HepG2 (cell line): ENCODE results near the gene FGD4. TPM values are rescaled to one million over a fixed set of nuclear protein-coding genes. Genes with fewer than 3 reads are reported as not detected.

Experiments
- ATAC-seq: fragments of 200-7000 bp; cut with Tn5 transposase; 3 replicates; pipeline ENCODE4 v1.9.1; 2020; ENCODE audit warnings: mild to moderate bottlenecking, moderate library complexity
- BruUV-seq: library from RNA; stranded (reverse); fragments of 400-500 nt; replicated peaks from 2 replicates; lab custom pipeline; 2021; lab: Mats Ljungman, UMichigan
- CTCF ChIA-PET: fragments of 300-600 bp; formaldehyde crosslinking; extraction: SDS; loops from one replicate; lab custom pipeline; 2021; ENCODE audit warnings: low total read pairs, inconsistent platforms, low intra/inter-chr PET ratio; lab: Yijun Ruan, JAX
- POLR2A ChIA-PET: fragments of 350-600 bp; sonication (Branson Sonifier 250); formaldehyde crosslinking; loops from one replicate; lab custom pipeline; 2020; ENCODE audit warnings: antibody characterized with exemption, inconsistent platforms; lab: Yijun Ruan, JAX
- DNase-seq: peaks from one replicate; pipeline ENCODE4 v3.0.0-alpha.2; 2015; ENCODE audit warnings: low spot score
- FAIRE-seq: peaks from 3 replicates; lab custom pipeline; 2011; peaks lifted over from hg19 to GRCh38; lab: Jason Lieb, UNC
- H2AFZ ChIP-seq: one replicate; pipeline ENCODE4 v1.6.1; 2011; ENCODE audit warnings: low read length, inconsistent platforms
- H3K27ac ChIP-seq: fragments of 300-600 bp; 3 replicates; pipeline ENCODE4 v1.8.0; 2011; ENCODE audit warnings: mixed run types, mild to moderate bottlenecking, mixed read lengths, low read length, inconsistent platforms; ENCODE audit not compliant: insufficient read depth; ENCODE audit errors: extremely low read length
- H3K27me3 ChIP-seq, 2 experiments: fragments of 200-600 bp in 1 of 2; 2 replicates in 1 of 2; 3 replicates in 1 of 2; pipeline versions ENCODE4 v1.6.0 to v1.8.0; 2011; ENCODE audit warnings: low read length in 2 of 2, mild to moderate bottlenecking in 2 of 2, moderate library complexity in 2 of 2, inconsistent platforms in 1 of 2; ENCODE audit not compliant: insufficient read depth in 2 of 2, control insufficient read depth in 1 of 2
- H3K36me3 ChIP-seq, 2 experiments: fragments of 200-600 bp in 1 of 2; replicated peaks in 1 of 2; 2 replicates in 1 of 2; 3 replicates in 1 of 2; pipeline versions ENCODE4 v1.5.1 to v1.8.0; 2011; ENCODE audit warnings: low read length in 2 of 2, inconsistent platforms in 1 of 2; ENCODE audit not compliant: insufficient read depth in 2 of 2, control insufficient read depth in 1 of 2
- H3K4me1 ChIP-seq: 2 replicates; pipeline ENCODE4 v1.5.1; 2012; ENCODE audit warnings: low read length, inconsistent platforms; ENCODE audit not compliant: insufficient read depth
- H3K4me2 ChIP-seq: 2 replicates; pipeline ENCODE4 v1.6.0; 2011; ENCODE audit warnings: low read depth, low read length, inconsistent platforms
- H3K4me3 ChIP-seq, 3 experiments: fragments of 200-600 bp in 1 of 3; sonication (generic), shearing (Covaris generic) in 1 of 3; replicated peaks in 1 of 3; 2 replicates each; pipeline ENCODE4 v1.5.1; 2011 to 2016; ENCODE audit warnings: low read length in 3 of 3, inconsistent platforms in 2 of 3, low read depth in 2 of 3, mild to moderate bottlenecking in 2 of 3, control low read depth in 1 of 3, mixed read lengths in 1 of 3; ENCODE audit not compliant: insufficient read depth in 1 of 3
- H3K79me2 ChIP-seq: one replicate; pipeline ENCODE4 v1.6.1; 2011; ENCODE audit warnings: low read length, inconsistent platforms; ENCODE audit not compliant: insufficient read depth
- H3K9ac ChIP-seq: 2 replicates; pipeline ENCODE4 v1.6.0; 2011; ENCODE audit warnings: mild to moderate bottlenecking, low read depth, low read length, inconsistent platforms; ENCODE audit not compliant: insufficient read depth
- H3K9me3 ChIP-seq: 2 replicates; pipeline ENCODE4 v1.5.1; 2012; ENCODE audit warnings: mild to moderate bottlenecking, low read length
- H4K20me1 ChIP-seq: 2 replicates; pipeline ENCODE4 v1.6.0; 2011; ENCODE audit warnings: inconsistent platforms, mild to moderate bottlenecking, low read length, moderate library complexity; ENCODE audit not compliant: insufficient read depth
- ATAD3A ChIP-seq: sonication (generic); formaldehyde crosslinking; IDR thresholded peaks from 2 replicates; pipeline ENCODE4 v1.4.0; 2020; ENCODE audit warnings: missing genetic modification reagents
- ATF7-NPFF ChIP-seq: sonication (generic); formaldehyde crosslinking; IDR thresholded peaks from 2 replicates; pipeline ENCODE4 v1.8.1; 2023; ENCODE audit warnings: mild to moderate bottlenecking, low read depth, missing genetic modification reagents, moderate library complexity
- BORCS8-MEF2B ChIP-seq: sonication (generic); formaldehyde crosslinking; IDR thresholded peaks from 2 replicates; pipeline ENCODE4 v1.8.0; 2022; ENCODE audit warnings: mild to moderate bottlenecking, missing genetic modification reagents
- FOXC1 ChIP-seq: sonication (generic); formaldehyde crosslinking; IDR thresholded peaks from 2 replicates; pipeline ENCODE4 v1.8.0; 2022; ENCODE audit warnings: mild to moderate bottlenecking, missing genetic modification reagents, borderline replicate concordance
- GFI1 ChIP-seq: sonication (generic); formaldehyde crosslinking; IDR thresholded peaks from 2 replicates; pipeline ENCODE4 v1.5.0; 2020; ENCODE audit warnings: missing genetic modification reagents, mild to moderate bottlenecking, borderline replicate concordance
- MTF2 ChIP-seq: sonication (generic); formaldehyde crosslinking; IDR thresholded peaks from 2 replicates; pipeline ENCODE4 v1.5.0; 2020; ENCODE audit warnings: missing genetic modification reagents, borderline replicate concordance
- STAT5B ChIP-seq: sonication (generic); formaldehyde crosslinking; IDR thresholded peaks from 2 replicates; pipeline ENCODE4 v1.4.0; 2020; ENCODE audit warnings: missing genetic modification reagents
- ZNF598 ChIP-seq: sonication (generic); formaldehyde crosslinking; IDR thresholded peaks from 2 replicates; pipeline ENCODE4 v1.5.1; 2020; ENCODE audit warnings: mild to moderate bottlenecking, missing genetic modification reagents, borderline replicate concordance
- ZNF670 ChIP-seq: sonication (generic); formaldehyde crosslinking; IDR thresholded peaks from 2 replicates; pipeline ENCODE4 v1.8.0; 2022; ENCODE audit warnings: mild to moderate bottlenecking, missing genetic modification reagents, borderline replicate concordance
- ZNF841 ChIP-seq: sonication (generic); formaldehyde crosslinking; IDR thresholded peaks from 2 replicates; pipeline ENCODE4 v1.8.1; 2023; ENCODE audit warnings: missing genetic modification reagents, borderline replicate concordance
- ZNF850 ChIP-seq: sonication (generic); formaldehyde crosslinking; conservative IDR thresholded peaks from 2 replicates; pipeline ENCODE4 v1.9.0; 2021; ENCODE audit warnings: mild to moderate bottlenecking, missing genetic modification reagents
- ZSCAN30 ChIP-seq: sonication (generic); formaldehyde crosslinking; IDR thresholded peaks from 2 replicates; pipeline ENCODE4 v1.5.0; 2020; ENCODE audit warnings: mild to moderate bottlenecking, missing genetic modification reagents
- ZZZ3 ChIP-seq: sonication (generic); formaldehyde crosslinking; IDR thresholded peaks from 2 replicates; pipeline ENCODE4 v1.4.0; 2020; ENCODE audit warnings: missing genetic modification reagents, mild to moderate bottlenecking, borderline replicate concordance
- WGBS: methylation state at CpG from one replicate; pipeline ENCODE4 v1.1.6; 2017; ENCODE audit warnings: low lambda C conversion rate; 5-methylcytosine and 5-hydroxymethylcytosine counted together
- in situ Hi-C: cut with HindIII; loops from 2 replicates; pipeline ENCODE4 v1.10.0; 2017; ENCODE audit warnings: low pct_unique_long_range_greater_than_20kb; ENCODE audit not compliant: extremely low pct_ligation_motif_present
- intact Hi-C: fragments of 100-400 bp; cut with micrococcal nuclease; formaldehyde crosslinking; loops from one replicate; pipeline ENCODE4 v1.10.0; 2022; ENCODE audit not compliant: unreplicated experiment
- polyA plus RNA-seq, 8 experiments: library from polyadenylated mRNA; depleted of rRNA in 3 of 8; stranded (reverse) in 7 of 8; unstranded in 1 of 8; fragments of >200 nt; fragmentation: Illumina TruSeq in 4 of 8; extraction: Trizol in 4 of 8; gene quantifications; 2 replicates each; pipeline versions ENCODE4 v1.2.1 to v1.2.3, GENCODE V29; 2011 to 2016; ENCODE audit warnings: low read depth in 4 of 8, missing spikeins in 1 of 8, mixed read lengths in 1 of 8; ENCODE audit not compliant: insufficient read depth in 1 of 8
- total RNA-seq, 5 experiments: library from RNA; depleted of rRNA; stranded (reverse); fragments of >200 nt; fragmentation: Illumina TruSeq; extraction: Trizol; gene quantifications; 2 replicates each; pipeline ENCODE4 v1.2.3, GENCODE V29; 2016; ENCODE audit warnings: low read depth in 1 of 5
- TF ChIP-seq, protein P1 (sequence below): sonication (generic); formaldehyde crosslinking; IDR thresholded peaks from 2 replicates; pipeline ENCODE4 v1.9.0; 2022; ENCODE audit warnings: missing genetic modification reagents, mild to moderate bottlenecking, borderline replicate concordance
- TF ChIP-seq, protein P2 (sequence below): sonication (generic); formaldehyde crosslinking; IDR thresholded peaks from 2 replicates; pipeline ENCODE4 v1.4.0; 2020; ENCODE audit warnings: mild to moderate bottlenecking, missing genetic modification reagents
- TF ChIP-seq, protein P3 (sequence below): sonication (generic); formaldehyde crosslinking; IDR thresholded peaks from 2 replicates; pipeline ENCODE4 v1.5.1; 2020; ENCODE audit warnings: mild to moderate bottlenecking, missing genetic modification reagents, moderate library complexity

Gene FGD4
- total and polyA plus RNA-seq, 2 of the 13 experiments (the other 11 are each of a cell fraction or from before 2014, with no cell fraction given), result 4.6 to 6.6 TPM

DNA sequence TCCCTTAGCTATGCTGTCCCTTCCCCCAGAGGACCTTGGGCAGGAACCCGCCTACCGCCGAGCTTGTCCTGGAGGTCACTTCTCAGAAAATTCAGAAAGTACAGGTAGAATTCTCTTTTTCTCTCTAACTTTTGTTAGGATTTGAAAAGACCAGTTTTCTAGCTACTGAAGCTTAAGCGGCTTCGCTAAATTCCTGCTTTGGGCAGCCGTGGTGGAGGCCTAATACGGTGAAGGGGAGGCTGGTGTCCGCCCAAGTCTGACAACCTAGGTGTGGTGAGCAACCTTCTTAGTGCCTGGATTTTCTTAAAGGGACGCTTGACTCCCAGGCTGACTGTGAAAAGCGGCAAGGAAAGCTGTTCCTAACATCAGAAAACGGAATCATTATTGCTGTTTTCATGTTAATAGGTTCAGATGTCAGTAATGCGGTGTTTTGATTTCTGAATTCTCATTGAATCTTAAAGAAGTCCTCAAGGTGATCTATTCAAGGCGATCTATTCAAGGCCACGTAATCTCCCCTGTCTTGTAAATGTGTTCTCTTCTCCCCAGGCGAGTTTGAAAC is 835 bp downstream of the FGD4 start:
- intact Hi-C loops, result loop anchor here (2.0 to 5.0 kb wide), 2 partner anchors 19 to 37 kb away; no protein-coding TSS in a partner anchor
- in situ Hi-C loops, result no loop called here
- CTCF ChIA-PET, result no interaction called here
- H4K20me1 ChIP-seq, result no peaks in the 10 kb centered on the region
- no peak for DNase-seq
- H2AFZ ChIP-seq, result peak overlapping the region; percentile 33
- H3K9ac ChIP-seq, result peak overlapping the region; percentile 51; the same call in 1 of the 2 replicates
- POLR2A ChIA-PET, result interaction anchor here (1.5 kb wide), 2 partner anchors 10 to 355 kb away, joined by 4 to 7 read pairs; partner anchors contain the start of gene YARS2
- H3K9me3 ChIP-seq, result no peaks in the 10 kb centered on the region
- no peaks in the 10 kb centered on the region for H3K36me3 ChIP-seq
- BruUV-seq, result TSS peak; percentile 78
- H3K4me3 ChIP-seq, result peak overlapping the region; percentile 86 to 92 (median 87)
- H3K27ac ChIP-seq, result no peak overlapping the region
- H3K4me1 ChIP-seq, result peaks cover 23% of the 10 kb centered on the region
- no peaks in the 10 kb centered on the region for H3K79me2 ChIP-seq
- WGBS, result 2% methylated on average over 15 of the region's 15 CpGs
- H3K4me2 ChIP-seq, result peak overlapping the region; percentile 99
- TF ChIP-seq ATAD3A (CRISPR knock-in tag), result no peak
- 0 out of 2 replicates have a peak, but pooled peaks have one; percentile 26 for TF ChIP-seq ZNF850 (CRISPR knock-in tag)
- TF ChIP-seq STAT5B (CRISPR knock-in tag), result no peak
- no peak for TF ChIP-seq ZZZ3
- peak; percentile 23; the same call in 1 of the 2 replicates for TF ChIP-seq FOXC1 (CRISPR knock-in tag)
- TF ChIP-seq, protein P1, sequence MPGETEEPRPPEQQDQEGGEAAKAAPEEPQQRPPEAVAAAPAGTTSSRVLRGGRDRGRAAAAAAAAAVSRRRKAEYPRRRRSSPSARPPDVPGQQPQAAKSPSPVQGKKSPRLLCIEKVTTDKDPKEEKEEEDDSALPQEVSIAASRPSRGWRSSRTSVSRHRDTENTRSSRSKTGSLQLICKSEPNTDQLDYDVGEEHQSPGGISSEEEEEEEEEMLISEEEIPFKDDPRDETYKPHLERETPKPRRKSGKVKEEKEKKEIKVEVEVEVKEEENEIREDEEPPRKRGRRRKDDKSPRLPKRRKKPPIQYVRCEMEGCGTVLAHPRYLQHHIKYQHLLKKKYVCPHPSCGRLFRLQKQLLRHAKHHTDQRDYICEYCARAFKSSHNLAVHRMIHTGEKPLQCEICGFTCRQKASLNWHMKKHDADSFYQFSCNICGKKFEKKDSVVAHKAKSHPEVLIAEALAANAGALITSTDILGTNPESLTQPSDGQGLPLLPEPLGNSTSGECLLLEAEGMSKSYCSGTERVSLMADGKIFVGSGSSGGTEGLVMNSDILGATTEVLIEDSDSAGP (CRISPR knock-in tag), result peak; percentile 52; the same call in 1 of the 2 replicates
- no peak for TF ChIP-seq ZNF598 (CRISPR knock-in tag)
- no peak for TF ChIP-seq BORCS8-MEF2B
- TF ChIP-seq ZSCAN30 (CRISPR knock-in tag), result 0 out of 2 replicates have a peak, but pooled peaks have one; percentile 79
- TF ChIP-seq MTF2 (CRISPR knock-in tag), result 0 out of 2 replicates have a peak, but pooled peaks have one; percentile 30
- no peak for TF ChIP-seq ZNF841 (CRISPR knock-in tag)
- TF ChIP-seq, protein P2, sequence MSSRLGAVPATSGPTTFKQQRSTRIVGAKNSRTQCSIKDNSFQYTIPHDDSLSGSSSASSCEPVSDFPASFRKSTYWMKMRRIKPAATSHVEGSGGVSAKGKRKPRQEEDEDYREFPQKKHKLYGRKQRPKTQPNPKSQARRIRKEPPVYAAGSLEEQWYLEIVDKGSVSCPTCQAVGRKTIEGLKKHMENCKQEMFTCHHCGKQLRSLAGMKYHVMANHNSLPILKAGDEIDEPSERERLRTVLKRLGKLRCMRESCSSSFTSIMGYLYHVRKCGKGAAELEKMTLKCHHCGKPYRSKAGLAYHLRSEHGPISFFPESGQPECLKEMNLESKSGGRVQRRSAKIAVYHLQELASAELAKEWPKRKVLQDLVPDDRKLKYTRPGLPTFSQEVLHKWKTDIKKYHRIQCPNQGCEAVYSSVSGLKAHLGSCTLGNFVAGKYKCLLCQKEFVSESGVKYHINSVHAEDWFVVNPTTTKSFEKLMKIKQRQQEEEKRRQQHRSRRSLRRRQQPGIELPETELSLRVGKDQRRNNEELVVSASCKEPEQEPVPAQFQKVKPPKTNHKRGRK (CRISPR knock-in tag), result no peak
- TF ChIP-seq ATF7-NPFF (CRISPR knock-in tag), result no peak
- TF ChIP-seq, protein P3, sequence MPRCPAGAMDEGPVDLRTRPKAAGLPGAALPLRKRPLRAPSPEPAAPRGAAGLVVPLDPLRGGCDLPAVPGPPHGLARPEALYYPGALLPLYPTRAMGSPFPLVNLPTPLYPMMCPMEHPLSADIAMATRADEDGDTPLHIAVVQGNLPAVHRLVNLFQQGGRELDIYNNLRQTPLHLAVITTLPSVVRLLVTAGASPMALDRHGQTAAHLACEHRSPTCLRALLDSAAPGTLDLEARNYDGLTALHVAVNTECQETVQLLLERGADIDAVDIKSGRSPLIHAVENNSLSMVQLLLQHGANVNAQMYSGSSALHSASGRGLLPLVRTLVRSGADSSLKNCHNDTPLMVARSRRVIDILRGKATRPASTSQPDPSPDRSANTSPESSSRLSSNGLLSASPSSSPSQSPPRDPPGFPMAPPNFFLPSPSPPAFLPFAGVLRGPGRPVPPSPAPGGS (CRISPR knock-in tag), result no peak
- TF ChIP-seq ZNF670, result 0 out of 2 replicates have a peak, but pooled peaks have one; percentile 36
- 0 out of 2 replicates have a peak, but pooled peaks have one; percentile 18 for TF ChIP-seq GFI1 (CRISPR knock-in tag)
- ATAC-seq, result peak; percentile 29
- FAIRE-seq, result no peak
- peaks cover 0 to 8% of the 10 kb centered on the region in 2 experiments; a peak in 1 of 5 replicates for H3K27me3 ChIP-seq
